Sigmoid colon (tissue), 4 donors: ENCODE measurements around the gene CHN2.

Experiments used
- CTCF ChIP-seq, 4 experiments: fragments of 450-650 bp in 3 of 4; fragments of 200-600 bp in 1 of 4; IDR thresholded peaks; one replicate each; pipeline ENCODE4 v1.5.1; 2016 to 2019; ENCODE audit warnings: antibody characterized with exemption in 4 of 4, mild to moderate bottlenecking in 3 of 4, moderate library complexity in 2 of 4
- POLR2AphosphoS5 ChIP-seq, 4 donors: sonication (generic); formaldehyde crosslinking; IDR thresholded peaks; one replicate each; pipeline ENCODE4 v1.6.1; 2017; ENCODE audit warnings: antibody characterized with exemption in 4 of 4

GRCh38 chr7:29288181-29289091 lies 93.9 kb downstream of the CHN2 start:
- TF ChIP-seq CTCF (IDR thresholded peaks at IDR 0.05) (no peak), POLR2AphosphoS5 (IDR thresholded peaks at IDR 0.05) (no peak)
